ENCODE data around the gene MMP3. TPM values are rescaled to one million over a fixed set of nuclear protein-coding genes. Genes with fewer than 3 reads are reported as not detected.

MMP3 gene
- total RNA-seq, 1 donor from 2014 or later, result not detected

DNA sequence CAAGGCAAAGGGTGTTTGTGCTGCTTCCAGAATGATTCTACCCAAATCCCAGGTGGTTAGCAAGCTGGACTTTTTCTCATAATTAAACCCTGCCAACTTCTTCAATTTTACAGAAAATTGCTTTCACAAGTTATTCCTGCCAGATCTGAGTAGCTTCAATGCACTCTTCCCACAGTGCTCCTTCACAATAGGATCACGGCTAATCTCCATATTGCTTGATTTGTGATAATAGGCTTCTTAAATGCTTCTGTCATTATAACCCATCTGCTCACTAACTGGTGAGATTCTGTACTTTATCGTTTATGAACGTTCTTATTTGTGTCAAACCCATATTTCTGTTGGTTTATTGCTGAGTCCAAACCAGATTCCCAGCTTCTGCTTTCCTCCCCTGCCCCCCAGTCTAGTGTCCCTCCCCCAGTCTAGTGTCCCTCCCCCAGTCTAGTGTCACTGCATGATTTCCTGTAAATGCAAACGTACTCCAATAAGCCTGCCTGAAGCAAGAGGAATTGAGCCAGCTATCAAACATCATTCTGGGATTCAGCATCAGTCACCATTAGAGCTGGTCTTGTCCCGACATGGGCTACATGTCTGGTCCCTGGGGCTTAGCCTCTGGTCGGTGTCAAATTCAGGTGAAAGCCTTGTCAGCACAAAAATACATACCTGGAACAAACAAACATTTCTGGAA is 14.0 kb downstream of the MMP3 start:
- DNase-seq (ENCODE audit: low spot score, unreplicated experiment), result no peak
- Mint-ChIP-seq H3K4me1 (ENCODE audit: low read depth) (no peaks in the 10 kb centered on the region), H3K27me3 (peaks cover 13% of the 10 kb centered on the region), H3K36me3 (ENCODE audit: insufficient read depth) (no peaks in the 10 kb centered on the region), H3K9me3 (ENCODE audit: low read depth) (peaks cover 3% of the 10 kb centered on the region), H3K27ac (no peak overlapping the region), H3K4me3 (ENCODE audit: low read depth) (no peak overlapping the region)
- TF ChIP-seq CTCF (IDR thresholded peaks at IDR 0.05; ENCODE audit: unreplicated experiment), result no peak

- no peaks in the 10 kb centered on the region for H3K36me3 Mint-ChIP-seq (ENCODE audit: insufficient read depth)
- no peak for TF ChIP-seq CTCF (IDR thresholded peaks at IDR 0.05; ENCODE audit: unreplicated experiment)
- DNase-seq (ENCODE audit: low spot score, unreplicated experiment), result no peak
- no peaks in the 10 kb centered on the region for H3K4me1 Mint-ChIP-seq (ENCODE audit: low read depth)
- H3K4me3 Mint-ChIP-seq (ENCODE audit: low read depth), result no peak overlapping the region
- H3K9me3 Mint-ChIP-seq (ENCODE audit: low read depth), result peaks cover 3% of the 10 kb centered on the region
- H3K27ac Mint-ChIP-seq, result no peak overlapping the region
- H3K27me3 Mint-ChIP-seq, result no peaks in the 10 kb centered on the region
Measured at GRCh38 chr11:102824556-102824955, 18.9 kb downstream of the MMP3 start.

DNA sequence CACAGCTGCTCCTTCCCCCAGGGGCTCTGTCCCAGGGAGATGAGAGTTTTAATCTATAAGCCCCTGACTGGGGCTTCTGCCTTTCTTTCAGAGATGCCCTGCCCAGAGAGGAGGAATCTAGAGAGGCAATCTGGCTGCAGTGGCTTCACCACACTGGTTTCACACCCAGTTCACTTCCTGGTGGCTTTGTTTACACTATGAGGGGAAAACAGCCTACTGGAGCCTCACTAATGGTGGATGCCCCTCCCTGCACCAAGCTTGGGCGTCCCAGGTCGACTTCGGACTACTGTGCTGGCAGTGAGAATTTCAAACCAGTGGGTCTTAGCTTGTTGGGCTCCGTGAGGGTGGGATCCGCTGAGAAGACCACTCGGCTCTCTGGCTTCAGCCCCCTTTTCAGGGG is 23.9 kb downstream of the MMP3 start:
- Mint-ChIP-seq H3K4me3 (ENCODE audit: low read depth) (no peak overlapping the region), H3K9me3 (ENCODE audit: low read depth) (peaks cover 19% of the 10 kb centered on the region), H3K36me3 (ENCODE audit: insufficient read depth) (no peaks in the 10 kb centered on the region), H3K27me3 (no peaks in the 10 kb centered on the region), H3K27ac (no peak overlapping the region), H3K4me1 (ENCODE audit: low read depth) (no peaks in the 10 kb centered on the region)
- DNase-seq (ENCODE audit: low spot score, unreplicated experiment), result no peak
- no peak for TF ChIP-seq CTCF (IDR thresholded peaks at IDR 0.05; ENCODE audit: unreplicated experiment)

- no peak for TF ChIP-seq CTCF (IDR thresholded peaks at IDR 0.05; ENCODE audit: unreplicated experiment)
- peaks cover 19% of the 10 kb centered on the region for H3K9me3 Mint-ChIP-seq (ENCODE audit: low read depth)
- H3K4me1 Mint-ChIP-seq (ENCODE audit: low read depth), result no peaks in the 10 kb centered on the region
- no peak overlapping the region for H3K4me3 Mint-ChIP-seq (ENCODE audit: low read depth)
- H3K27ac Mint-ChIP-seq, result no peak overlapping the region
- no peak for DNase-seq (ENCODE audit: low spot score, unreplicated experiment)
- no peaks in the 10 kb centered on the region for H3K27me3 Mint-ChIP-seq
- no peaks in the 10 kb centered on the region for H3K36me3 Mint-ChIP-seq (ENCODE audit: insufficient read depth)
Measured at GRCh38 chr11:102813484-102813883, 29.9 kb downstream of the MMP3 start.

GRCh38 chr11:102812188-102812587 is 31.2 kb downstream of the MMP3 start:
- Mint-ChIP-seq H3K9me3 (ENCODE audit: low read depth) (peaks cover 16% of the 10 kb centered on the region), H3K4me3 (ENCODE audit: low read depth) (no peak overlapping the region), H3K27ac (no peak overlapping the region), H3K4me1 (ENCODE audit: low read depth) (no peaks in the 10 kb centered on the region), H3K36me3 (ENCODE audit: insufficient read depth) (no peaks in the 10 kb centered on the region), H3K27me3 (no peaks in the 10 kb centered on the region)
- no peak for DNase-seq (ENCODE audit: low spot score, unreplicated experiment)
- TF ChIP-seq CTCF (IDR thresholded peaks at IDR 0.05; ENCODE audit: unreplicated experiment), result no peak

All from progenitor cell of endocrine pancreas (in vitro differentiated cells).